DMS 273 treated with DMSO at 0.1 percent for 48 hours (cell line): Measurements from ENCODE around the gene ARHGAP20.

Experiments
- DNase-seq: peaks from one replicate; lab custom pipeline; 2025; lab: John Stamatoyannopoulos, UW

Gene ARHGAP20, protein sequence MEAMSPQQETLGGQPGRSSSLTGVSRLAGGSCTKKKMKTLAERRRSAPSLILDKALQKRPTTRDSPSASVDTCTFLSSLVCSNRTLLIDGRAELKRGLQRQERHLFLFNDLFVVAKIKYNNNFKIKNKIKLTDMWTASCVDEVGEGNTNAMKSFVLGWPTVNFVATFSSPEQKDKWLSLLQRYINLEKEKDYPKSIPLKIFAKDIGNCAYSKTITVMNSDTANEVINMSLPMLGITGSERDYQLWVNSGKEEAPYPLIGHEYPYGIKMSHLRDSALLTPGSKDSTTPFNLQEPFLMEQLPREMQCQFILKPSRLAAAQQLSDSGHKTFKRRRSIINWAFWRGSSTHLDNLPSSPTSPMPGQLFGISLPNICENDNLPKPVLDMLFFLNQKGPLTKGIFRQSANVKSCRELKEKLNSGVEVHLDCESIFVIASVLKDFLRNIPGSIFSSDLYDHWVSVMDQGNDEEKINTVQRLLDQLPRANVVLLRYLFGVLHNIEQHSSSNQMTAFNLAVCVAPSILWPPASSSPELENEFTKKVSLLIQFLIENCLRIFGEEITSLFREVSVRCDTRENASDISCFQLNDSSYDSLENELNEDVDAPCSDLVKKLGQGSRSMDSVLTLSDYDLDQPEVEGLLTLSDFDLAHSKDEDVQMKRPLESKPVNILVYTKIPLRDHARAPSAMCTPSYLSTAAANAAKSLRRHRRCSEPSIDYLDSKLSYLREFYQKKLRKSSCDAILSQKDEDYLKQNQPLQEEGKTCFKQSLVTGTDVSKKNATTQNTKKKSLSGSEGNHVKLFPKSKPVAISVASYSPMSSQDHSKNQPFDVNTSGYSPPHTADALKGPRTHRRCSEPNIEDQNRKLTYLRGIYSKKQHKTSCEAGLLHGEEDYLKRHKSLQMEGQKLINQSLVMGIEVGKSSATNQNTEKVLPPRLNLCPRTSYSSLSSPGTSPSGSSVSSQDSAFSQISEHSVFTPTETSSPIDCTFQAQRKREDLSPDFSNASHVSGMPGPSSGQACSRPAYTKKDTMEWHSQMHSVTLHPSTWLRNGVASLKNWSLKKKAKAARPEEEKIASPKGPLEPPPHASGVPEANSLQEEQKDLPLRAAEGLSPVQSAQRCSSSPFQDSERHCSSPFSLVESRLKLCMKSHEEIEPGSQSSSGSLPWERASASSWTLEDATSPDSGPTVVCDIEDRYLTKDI

DNA sequence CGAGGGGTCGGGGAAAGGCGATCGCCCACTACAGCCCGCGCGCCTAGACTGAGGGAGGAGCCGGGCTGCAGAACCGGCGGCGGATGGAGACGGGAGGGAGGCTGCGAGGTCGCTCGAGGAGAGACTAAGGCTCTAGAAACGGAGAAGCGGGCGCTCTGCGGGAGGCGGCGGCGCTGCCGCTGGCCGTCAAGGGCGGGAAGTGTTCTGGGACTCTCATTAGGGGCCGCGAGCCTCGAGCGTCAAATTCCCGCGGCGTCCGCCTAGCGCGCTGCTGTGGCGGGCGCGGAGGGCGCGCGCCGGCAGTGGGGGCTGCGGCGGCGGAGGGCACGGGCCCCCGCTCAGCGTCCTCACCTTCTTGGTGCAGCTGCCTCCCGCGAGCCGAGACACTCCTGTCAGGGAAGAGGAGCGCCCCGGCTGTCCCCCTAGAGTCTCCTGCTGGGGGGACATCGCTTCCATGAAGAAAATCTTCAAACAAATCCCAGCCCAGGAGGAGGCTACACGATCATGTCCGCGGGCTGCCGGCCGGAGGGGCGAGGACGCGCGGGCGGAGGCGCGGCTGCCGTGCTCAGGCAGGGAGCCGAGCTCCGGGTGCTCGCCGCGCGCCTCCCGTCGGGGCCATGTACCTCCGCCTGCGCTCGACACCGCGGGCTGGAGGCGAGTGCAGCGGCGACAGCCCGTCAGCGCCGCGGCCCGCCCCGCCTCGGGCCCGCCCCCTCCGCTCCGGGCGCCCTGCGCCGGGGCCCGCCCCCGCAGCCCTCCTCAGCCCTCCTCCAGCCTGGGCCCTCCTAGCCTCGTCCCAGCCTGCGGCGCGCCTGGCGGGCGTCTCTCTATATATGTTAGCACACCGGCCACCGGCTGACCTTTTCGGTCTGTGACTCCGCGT is at the start of gene ARHGAP20:
Gene ARHGAP20, minus strand, starts transcription at position 662 of the 883 bp plus-strand sequence. Its CDS starts 206 bp downstream, at position 456.
- DNase-seq, result peak; percentile 18

DNA sequence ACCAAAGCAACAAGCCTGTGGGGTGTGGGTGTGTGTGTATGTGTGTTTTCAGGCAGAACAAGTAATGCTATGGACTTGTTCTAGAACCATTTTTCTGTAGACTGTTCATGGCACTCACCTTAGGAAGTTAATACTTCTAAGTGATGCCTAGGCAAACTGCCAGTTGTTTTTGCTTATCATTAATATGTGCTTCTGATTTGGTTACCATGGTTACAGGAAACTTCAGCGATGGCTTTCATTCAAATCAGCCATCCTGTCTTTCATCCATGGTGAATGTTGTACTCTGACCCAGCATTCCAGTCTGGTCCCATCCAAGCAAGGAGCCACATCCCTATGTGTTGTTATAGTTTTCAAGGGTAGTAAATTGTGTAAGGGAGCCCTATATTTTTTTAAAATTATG is 49.8 kb upstream of the ARHGAP20 start:
- no peak for DNase-seq

DNA sequence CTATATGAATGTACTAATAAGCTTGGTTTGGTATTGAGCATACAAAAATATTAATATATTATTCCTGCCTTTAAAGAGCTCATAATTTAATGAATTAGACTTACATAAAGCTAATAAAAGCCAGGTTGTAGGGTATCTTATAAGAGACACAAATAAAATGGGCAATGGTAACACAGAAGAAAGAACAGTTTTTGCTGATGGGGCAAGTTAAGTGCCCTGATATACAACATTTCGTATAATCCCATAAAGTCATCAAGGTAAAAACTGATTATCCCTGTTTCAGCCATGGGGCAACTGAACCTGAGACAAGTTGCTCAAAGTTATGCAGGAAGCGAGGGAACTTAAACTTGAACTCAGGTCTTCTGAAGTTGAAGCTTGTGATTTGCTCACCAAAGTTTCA is 48.9 kb upstream of the ARHGAP20 start:
- DNase-seq, result no peak

- no peak for DNase-seq
Observed at GRCh38 chr11:110759972-110760381, 47.7 kb upstream of the ARHGAP20 start.

DNA sequence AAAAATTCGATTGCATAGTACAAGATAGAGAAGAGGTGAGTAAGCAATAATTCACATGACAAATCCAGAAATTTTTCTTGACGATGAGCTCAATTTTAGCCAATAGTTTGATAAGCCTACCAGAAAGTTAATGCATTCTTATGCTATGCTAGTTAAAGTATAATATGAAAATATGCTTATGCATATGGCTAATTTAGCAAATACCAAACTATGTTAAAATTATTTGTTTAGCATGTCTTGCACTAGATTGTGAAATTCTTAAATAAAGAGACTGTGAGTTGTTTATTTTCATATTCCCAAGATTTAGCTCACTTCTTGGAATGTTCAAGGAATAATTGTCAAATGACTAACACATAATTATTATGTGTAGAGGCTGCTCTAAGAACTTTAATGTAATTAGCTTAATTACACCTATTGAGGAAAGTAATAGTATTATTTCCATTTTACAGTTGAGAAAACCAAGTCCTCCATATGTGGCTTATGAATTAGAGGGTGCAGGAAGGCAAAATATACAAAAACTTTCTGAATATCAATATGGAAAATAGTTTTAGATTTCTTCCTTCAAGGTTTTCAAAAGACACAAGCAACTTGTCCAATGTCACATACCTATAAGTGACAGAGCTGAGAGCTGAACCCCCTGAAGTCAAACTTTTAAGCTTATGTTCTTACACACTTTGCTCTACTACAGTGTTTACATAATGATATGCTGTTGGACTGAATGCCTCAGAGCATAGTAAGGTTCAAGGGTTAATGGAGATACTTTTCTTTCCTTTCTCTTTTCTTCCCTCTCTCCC is 45.9 kb upstream of the ARHGAP20 start:
- no peak for DNase-seq

- no peak for DNase-seq
Observed at GRCh38 chr11:110757066-110757465, 44.8 kb upstream of the ARHGAP20 start.

- DNase-seq, result peak; percentile 1
Observed at GRCh38 chr11:110755941-110756340, 43.7 kb upstream of the ARHGAP20 start.

DNA sequence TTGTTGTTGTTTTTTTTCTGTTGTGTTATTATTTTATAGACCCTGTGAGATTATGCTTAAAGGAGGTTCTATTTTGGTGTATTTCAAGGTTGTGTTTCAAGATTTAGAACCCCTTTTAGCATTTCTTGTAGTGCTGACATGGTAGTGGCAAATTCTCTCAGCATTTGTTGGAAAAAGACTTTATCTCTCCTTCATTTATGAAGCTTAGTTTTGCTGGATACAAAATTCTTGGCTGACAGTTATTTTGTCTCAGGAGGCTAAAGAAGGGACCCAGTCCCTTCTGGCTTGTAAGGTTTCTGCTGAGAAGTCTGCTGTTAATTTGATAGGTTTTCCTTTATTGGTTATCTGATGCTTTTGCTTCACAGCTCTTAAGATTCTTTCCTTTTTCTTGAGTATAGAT is 40.7 kb upstream of the ARHGAP20 start:
- DNase-seq, result no peak

DNA sequence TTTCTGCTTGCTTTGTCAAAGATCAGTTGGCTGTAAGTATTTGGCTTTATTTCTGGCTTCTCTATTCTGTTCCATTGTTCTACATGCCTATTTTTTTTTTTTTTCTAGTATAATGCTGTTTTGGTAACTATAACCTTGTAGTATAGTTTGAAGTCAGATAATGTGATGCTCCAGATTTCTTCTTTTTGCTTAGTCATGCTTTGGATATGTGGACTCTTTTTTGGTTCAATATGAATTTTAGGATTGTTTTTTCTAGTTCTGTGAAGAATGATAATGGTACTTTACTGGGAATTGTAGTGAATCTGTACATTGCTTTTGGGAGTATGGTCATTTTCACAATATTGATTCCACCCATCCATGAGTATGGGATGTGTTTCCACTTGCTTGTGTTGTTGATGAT is 37.9 kb upstream of the ARHGAP20 start:
- DNase-seq, result no peak

GRCh38 chr11:110747531-110747930 is 35.3 kb upstream of the ARHGAP20 start:
- no peak for DNase-seq

- no peak for DNase-seq
Observed at GRCh38 chr11:110738641-110739040, 26.4 kb upstream of the ARHGAP20 start.

GRCh38 chr11:110737593-110737992 is 25.4 kb upstream of the ARHGAP20 start:
- no peak for DNase-seq

DNA sequence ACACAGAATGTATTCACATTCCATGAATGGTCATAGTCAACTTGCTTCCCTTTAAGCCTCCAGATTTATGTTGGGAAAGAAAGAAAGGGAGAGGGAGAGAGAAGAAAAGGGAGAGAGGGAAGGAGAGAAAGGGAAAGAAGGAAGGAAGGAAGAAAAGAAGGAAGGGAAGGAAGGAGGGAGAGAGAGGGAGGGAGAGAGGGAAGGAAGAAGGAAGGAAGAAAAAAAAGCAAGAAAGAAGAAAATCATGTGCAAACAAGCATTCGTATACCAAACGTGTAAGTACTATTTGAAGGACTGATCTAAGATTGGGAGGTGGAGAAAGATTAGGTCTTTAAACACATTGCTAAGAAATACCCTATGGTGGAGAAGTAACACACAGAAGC is 23.9 kb upstream of the ARHGAP20 start:
- DNase-seq, result no peak

DNA sequence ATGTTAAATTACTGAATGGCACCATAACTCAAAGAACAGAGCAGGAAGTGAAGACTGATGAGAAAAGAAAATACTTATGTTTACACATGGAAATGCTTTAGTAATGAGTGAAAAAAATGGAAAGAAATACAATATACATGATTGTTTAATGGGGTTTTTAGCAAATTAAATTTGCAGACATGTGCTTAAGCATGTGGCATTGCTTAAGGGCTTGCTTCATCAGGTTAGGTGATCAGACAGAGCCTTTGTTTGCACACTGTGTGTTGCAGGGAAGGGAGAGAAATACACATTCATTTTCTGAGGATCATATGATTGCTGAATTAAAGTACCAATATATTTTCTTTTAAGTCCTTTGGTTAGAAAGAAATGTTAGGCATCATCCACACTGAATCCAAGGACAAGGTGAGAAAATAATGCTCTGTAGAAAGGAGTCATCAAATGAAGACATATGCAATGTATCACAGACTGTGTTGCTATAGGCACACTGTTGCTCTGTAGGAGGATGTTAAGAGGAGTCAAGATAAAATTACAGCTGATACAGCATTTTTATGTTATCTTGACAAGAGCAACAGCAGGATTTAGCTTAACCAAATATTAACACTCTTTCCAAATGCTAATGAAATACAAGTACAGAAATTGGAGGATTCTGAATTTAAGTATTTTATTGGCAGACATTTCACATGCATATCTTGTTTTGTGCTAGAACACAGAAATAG is 23.4 kb upstream of the ARHGAP20 start:
- no peak for DNase-seq

DNA sequence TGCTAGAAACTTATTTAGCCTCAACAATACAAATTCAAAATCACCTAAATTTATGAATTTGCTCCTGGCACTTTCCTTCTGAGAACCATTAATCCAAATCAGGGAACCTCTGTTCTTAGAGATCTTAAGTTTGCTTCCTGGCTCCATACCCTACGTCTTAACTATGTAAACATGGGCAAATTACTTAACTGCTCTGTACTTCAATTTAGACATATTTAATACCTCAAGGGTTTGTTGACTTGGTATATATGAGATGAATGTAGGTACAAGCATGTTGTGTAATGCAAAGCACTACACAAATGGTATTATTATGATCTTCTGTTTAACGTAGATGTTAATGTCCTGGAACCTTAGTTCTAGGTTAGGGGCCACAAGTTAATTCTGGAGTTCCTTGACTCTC is 22.6 kb upstream of the ARHGAP20 start:
- DNase-seq, result no peak

DNA sequence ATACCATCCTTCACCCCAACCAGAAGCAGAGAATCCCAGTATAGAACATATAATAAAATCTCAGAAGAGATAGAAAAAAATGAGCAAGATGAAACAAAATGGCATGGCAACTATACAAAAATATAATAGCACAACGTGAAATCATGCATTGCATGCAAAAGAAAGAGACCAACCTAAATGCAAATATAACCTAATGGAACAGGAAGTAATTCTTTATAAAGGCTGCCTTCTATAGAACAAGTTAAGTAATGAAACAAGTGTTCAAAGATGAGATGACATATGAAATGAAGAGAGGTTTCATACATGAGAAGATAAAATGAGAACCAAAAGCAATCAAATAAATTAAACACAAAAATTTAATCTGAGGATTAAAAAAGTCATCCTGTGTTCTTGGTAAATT is 18.5 kb upstream of the ARHGAP20 start:
- no peak for DNase-seq

DNA sequence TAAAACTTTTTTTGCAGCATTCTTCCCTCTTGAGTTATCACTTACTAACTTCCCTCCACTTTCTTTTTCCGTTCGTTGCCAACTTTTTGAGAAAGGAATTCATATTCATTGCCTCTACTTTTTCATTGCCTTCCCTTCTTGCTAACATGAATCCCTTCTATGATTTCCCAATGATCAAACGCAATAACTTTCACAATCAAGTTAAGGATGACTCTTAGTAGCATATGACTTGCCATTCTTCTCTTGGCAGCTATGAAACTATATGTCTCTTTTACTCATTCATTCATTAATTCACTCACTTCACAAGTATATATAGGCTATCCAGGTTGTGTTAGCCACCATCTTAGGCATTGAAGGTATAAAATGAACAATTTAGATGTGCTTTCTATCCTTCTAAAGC is 16.6 kb upstream of the ARHGAP20 start:
- DNase-seq, result no peak

DNA sequence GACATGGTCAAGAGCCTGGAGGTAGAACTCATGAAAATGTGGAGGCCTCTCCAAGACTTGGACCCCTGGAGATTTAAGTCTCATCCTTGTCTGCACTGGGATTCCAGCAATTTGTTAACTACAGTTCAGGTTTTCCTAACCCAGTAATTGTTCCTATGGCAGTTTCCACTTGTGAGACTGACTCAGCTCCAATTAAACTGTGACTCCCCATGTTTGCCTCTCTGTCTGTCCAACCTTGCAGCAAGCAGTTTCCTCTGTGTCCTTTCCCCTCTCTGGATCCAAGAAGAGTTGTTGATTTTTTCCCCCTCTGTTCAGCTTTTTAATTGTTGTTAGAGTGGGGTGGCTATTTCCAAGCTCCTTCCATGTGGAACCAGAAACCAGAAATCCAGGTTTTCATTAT is 16.2 kb upstream of the ARHGAP20 start:
- DNase-seq, result no peak

DNA sequence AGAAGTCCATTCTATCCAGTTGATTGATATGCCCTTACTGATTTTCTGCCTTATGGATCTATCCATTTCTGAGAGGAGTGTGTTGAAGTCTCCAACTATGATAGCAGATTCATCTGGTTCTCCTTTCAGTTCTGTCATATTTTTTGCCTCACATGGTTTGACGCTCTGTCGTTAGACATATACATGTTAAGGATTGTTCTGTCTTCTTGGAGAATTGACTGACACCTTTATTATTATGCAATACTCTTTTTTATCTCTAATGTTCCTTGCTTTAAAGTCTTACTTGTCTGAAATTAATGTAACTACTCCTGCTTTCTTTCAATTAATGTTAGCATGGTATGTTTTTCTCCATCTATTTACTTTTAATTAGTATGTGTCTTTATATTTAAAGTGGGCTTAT is 12.1 kb upstream of the ARHGAP20 start:
- no peak for DNase-seq
